Fibroblast of mammary gland (primary cell): Measurements from ENCODE around the gene SIGLEC8.
"Not testable (repeated sequence)": the region's sequence is repeated elsewhere in the genome, so short reads cannot be mapped to it uniquely, and the experiment has no call there.

ENCODE experiments used
- DNase-seq: peaks from one replicate; pipeline ENCODE4 v3.0.0-alpha.2; 2010; ENCODE audit warnings: low read depth
- H3K4me3 ChIP-seq: 2 replicates; pipeline ENCODE4 v1.5.1; 2011; ENCODE audit warnings: low read depth, mild to moderate bottlenecking, low read length, moderate library complexity; ENCODE audit not compliant: control insufficient read depth
- TF ChIP-seq, protein P1 (sequence below): conservative IDR thresholded peaks from 2 replicates; pipeline ENCODE4 v1.5.1; 2011; ENCODE audit warnings: low read depth, low read length, inconsistent platforms; ENCODE audit not compliant: control insufficient read depth, insufficient read depth

Gene SIGLEC8

GRCh38 chr19:51458899-51459505 is 748 bp upstream of the SIGLEC8 start:
- no peak for DNase-seq
- TF ChIP-seq, protein P1, sequence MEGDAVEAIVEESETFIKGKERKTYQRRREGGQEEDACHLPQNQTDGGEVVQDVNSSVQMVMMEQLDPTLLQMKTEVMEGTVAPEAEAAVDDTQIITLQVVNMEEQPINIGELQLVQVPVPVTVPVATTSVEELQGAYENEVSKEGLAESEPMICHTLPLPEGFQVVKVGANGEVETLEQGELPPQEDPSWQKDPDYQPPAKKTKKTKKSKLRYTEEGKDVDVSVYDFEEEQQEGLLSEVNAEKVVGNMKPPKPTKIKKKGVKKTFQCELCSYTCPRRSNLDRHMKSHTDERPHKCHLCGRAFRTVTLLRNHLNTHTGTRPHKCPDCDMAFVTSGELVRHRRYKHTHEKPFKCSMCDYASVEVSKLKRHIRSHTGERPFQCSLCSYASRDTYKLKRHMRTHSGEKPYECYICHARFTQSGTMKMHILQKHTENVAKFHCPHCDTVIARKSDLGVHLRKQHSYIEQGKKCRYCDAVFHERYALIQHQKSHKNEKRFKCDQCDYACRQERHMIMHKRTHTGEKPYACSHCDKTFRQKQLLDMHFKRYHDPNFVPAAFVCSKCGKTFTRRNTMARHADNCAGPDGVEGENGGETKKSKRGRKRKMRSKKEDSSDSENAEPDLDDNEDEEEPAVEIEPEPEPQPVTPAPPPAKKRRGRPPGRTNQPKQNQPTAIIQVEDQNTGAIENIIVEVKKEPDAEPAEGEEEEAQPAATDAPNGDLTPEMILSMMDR = no peak
- H3K4me3 ChIP-seq = no peak overlapping the region

GRCh38 chr19:51457351-51458013 is 772 bp downstream of the SIGLEC8 start:
- H3K4me3 ChIP-seq = no peak overlapping the region
- no peak for DNase-seq
- TF ChIP-seq, protein P1 = no peak

- DNase-seq = no peak
- TF ChIP-seq, protein P1 = no peak
- H3K4me3 ChIP-seq = no peak overlapping the region
Measured at GRCh38 chr19:51456541-51457290, 1.5 kb downstream of the SIGLEC8 start.

GRCh38 chr19:51450730-51451307 is 7.4 kb downstream of the SIGLEC8 start:
- H3K4me3 ChIP-seq = no peak overlapping the region
- TF ChIP-seq, protein P1 = no peak
- no peak for DNase-seq

- H3K4me3 ChIP-seq = no peak overlapping the region
Measured at GRCh38 chr19:51448411-51449016, 9.7 kb downstream of the SIGLEC8 start.

GRCh38 chr19:51448011-51448410 is 10.2 kb downstream of the SIGLEC8 start:
- TF ChIP-seq, protein P1 = no peak
- no peak overlapping the region for H3K4me3 ChIP-seq
- DNase-seq = no peak

More at GRCh38 chr19:51448411-51449016, 9.7 kb downstream of the SIGLEC8 start:
- TF ChIP-seq, protein P1 = no peak
- no peak for DNase-seq

DNA sequence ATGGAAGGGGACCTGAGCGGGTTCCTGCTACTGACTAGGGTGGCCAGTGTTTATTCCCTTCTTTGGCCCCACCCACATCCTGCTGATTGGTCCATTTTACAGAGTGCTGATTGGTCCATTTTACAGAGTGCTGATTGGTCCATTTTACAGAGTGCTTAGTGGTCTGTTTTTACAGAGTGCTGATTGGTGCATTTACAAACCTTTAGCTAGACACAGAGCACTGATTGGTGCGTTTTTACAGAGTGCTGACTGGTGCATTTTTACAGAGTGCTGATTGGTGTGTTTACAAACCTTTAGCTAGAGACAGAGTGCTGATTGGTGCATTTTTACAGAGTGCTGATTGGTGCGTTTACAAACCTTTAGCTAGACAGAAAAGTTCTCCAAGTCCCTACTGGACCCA is 10.7 kb downstream of the SIGLEC8 start:
- not testable (repeated sequence) for DNase-seq, H3K4me3 ChIP-seq
